Endodermal cell (in vitro differentiated cells): ENCODE results near the gene OTOS. TPM values are rescaled to one million over a fixed set of nuclear protein-coding genes. Genes with fewer than 3 reads are reported as not detected.

Experiments used
- DNase-seq: peaks from one replicate; pipeline ENCODE4 v3.0.0-alpha.2; 2017
- H3K27ac ChIP-seq: 2 replicates; pipeline ENCODE4 v1.5.1; 2013; ENCODE audit warnings: mild to moderate bottlenecking, low read depth, low read length, moderate library complexity
- H3K27me3 ChIP-seq: 2 replicates; pipeline ENCODE4 v1.6.1; 2013; ENCODE audit warnings: mild to moderate bottlenecking, low read length, moderate library complexity; ENCODE audit not compliant: insufficient read depth, control insufficient read depth, poor library complexity, severe bottlenecking
- H3K36me3 ChIP-seq: 2 replicates; pipeline ENCODE4 v1.7.0; 2013; ENCODE audit warnings: mild to moderate bottlenecking, low read length, moderate library complexity; ENCODE audit not compliant: control insufficient read depth, insufficient read depth
- H3K4me1 ChIP-seq: one replicate; pipeline ENCODE4 v1.7.0; 2013; ENCODE audit warnings: low read length; ENCODE audit not compliant: control insufficient read depth, insufficient read depth
- H3K4me3 ChIP-seq: 2 replicates; pipeline ENCODE4 v1.5.1; 2013; ENCODE audit warnings: mild to moderate bottlenecking, low read length, moderate library complexity
- H3K9ac ChIP-seq: 2 replicates; pipeline ENCODE4 v1.6.1; 2013; ENCODE audit warnings: mild to moderate bottlenecking, low read length, moderate library complexity; ENCODE audit not compliant: poor library complexity, severe bottlenecking; ENCODE audit errors: extremely low read depth
- H3K9me3 ChIP-seq: 2 replicates; pipeline ENCODE4 v1.6.1; 2013; ENCODE audit warnings: mild to moderate bottlenecking, low read length, moderate library complexity; ENCODE audit not compliant: control insufficient read depth
- H3K27ac Mint-ChIP-seq: 2 replicates; pipeline ENCODE4 v1.8.0; 2020; ENCODE audit warnings: mixed read lengths
- H3K27me3 Mint-ChIP-seq: 2 replicates; pipeline ENCODE4 v1.8.0; 2021; ENCODE audit warnings: mild to moderate bottlenecking, mixed read lengths; ENCODE audit not compliant: insufficient read depth
- H3K36me3 Mint-ChIP-seq: 2 replicates; pipeline ENCODE4 v1.8.0; 2020; ENCODE audit warnings: low read depth, mixed read lengths
- H3K4me1 Mint-ChIP-seq: 2 replicates; pipeline ENCODE4 v1.8.0; 2020; ENCODE audit warnings: mixed read lengths
- H3K4me3 Mint-ChIP-seq: 2 replicates; pipeline ENCODE4 v1.8.0; 2020; ENCODE audit warnings: mild to moderate bottlenecking, moderate library complexity, mixed read lengths
- H3K9me3 Mint-ChIP-seq: 2 replicates; pipeline ENCODE4 v1.8.0; 2020; ENCODE audit warnings: mild to moderate bottlenecking, mixed read lengths
- WGBS, 2 experiments: methylation state at CpG; one replicate each; pipeline versions ENCODE4 v1.1.5 to v1.1.7; 2013; ENCODE audit warnings: missing lambda C conversion rate in 2 of 2, mixed read lengths in 1 of 2; ENCODE audit not compliant: insufficient coverage in 1 of 2, insufficient read length in 1 of 2; 5-methylcytosine and 5-hydroxymethylcytosine counted together
- total RNA-seq, 2 donors: library from RNA; stranded (reverse); fragmentation: NEBNext Ultra II Directional in 1 of 2; extraction: Animal tissue kit (Norgen Biotek cat#: 25700) in 1 of 2; gene quantifications; 2 replicates in 1 of 2; 3 replicates in 1 of 2; pipeline ENCODE4 v1.2.1, GENCODE V29; 2021
- TF ChIP-seq, protein P1 (sequence below): fragments of 200-600 bp; sonication (generic); conservative IDR thresholded peaks from 2 replicates; pipeline ENCODE4 v1.5.0; 2021; ENCODE audit warnings: antibody characterized with exemption, mild to moderate bottlenecking

The OTOS gene
- total RNA-seq, 2 donors from 2014 or later: not detected

DNA sequence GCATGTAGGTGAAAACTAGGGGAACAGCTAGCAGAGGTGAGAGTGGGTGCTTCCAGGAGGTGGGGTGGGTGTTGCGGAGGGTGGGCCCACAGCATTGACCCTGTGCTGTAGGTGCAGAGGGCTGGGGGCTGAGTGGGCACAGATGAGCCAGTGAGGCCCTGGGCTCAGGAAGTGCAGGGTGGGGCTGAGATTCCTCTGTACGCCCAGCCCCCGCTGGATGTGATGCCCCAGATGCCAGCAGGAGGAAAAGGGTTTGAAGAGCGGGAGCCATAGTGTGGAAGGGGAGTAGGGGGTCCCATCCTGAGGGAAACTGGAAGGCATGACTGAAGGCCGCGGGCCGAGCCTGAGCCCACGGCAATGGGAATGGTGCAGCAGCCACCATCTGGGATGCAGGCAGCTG is 14.1 kb upstream of the OTOS start:
- Histone ChIP-seq H3K27ac (peak overlapping the region; percentile 32), H3K9ac (no peak overlapping the region), H3K9me3 (no peaks in the 10 kb centered on the region), H3K4me1 (no peaks in the 10 kb centered on the region), H3K36me3 (no peaks in the 10 kb centered on the region), H3K27me3 (peaks cover 10% of the 10 kb centered on the region), H3K4me3 (no peak overlapping the region)
- H3K27ac Mint-ChIP-seq: no peak overlapping the region
- peaks cover 11% of the 10 kb centered on the region for H3K27me3 Mint-ChIP-seq
- no peaks in the 10 kb centered on the region for H3K36me3 Mint-ChIP-seq
- no peak for DNase-seq
- no peaks in the 10 kb centered on the region for H3K4me1 Mint-ChIP-seq
- H3K9me3 Mint-ChIP-seq: no peaks in the 10 kb centered on the region
- H3K4me3 Mint-ChIP-seq: no peak overlapping the region
- 91 to 95% methylated on average over 4 to 8 of the region's 8 CpGs for WGBS, 2 experiments
- TF ChIP-seq, protein P1, sequence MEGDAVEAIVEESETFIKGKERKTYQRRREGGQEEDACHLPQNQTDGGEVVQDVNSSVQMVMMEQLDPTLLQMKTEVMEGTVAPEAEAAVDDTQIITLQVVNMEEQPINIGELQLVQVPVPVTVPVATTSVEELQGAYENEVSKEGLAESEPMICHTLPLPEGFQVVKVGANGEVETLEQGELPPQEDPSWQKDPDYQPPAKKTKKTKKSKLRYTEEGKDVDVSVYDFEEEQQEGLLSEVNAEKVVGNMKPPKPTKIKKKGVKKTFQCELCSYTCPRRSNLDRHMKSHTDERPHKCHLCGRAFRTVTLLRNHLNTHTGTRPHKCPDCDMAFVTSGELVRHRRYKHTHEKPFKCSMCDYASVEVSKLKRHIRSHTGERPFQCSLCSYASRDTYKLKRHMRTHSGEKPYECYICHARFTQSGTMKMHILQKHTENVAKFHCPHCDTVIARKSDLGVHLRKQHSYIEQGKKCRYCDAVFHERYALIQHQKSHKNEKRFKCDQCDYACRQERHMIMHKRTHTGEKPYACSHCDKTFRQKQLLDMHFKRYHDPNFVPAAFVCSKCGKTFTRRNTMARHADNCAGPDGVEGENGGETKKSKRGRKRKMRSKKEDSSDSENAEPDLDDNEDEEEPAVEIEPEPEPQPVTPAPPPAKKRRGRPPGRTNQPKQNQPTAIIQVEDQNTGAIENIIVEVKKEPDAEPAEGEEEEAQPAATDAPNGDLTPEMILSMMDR: no peak

DNA sequence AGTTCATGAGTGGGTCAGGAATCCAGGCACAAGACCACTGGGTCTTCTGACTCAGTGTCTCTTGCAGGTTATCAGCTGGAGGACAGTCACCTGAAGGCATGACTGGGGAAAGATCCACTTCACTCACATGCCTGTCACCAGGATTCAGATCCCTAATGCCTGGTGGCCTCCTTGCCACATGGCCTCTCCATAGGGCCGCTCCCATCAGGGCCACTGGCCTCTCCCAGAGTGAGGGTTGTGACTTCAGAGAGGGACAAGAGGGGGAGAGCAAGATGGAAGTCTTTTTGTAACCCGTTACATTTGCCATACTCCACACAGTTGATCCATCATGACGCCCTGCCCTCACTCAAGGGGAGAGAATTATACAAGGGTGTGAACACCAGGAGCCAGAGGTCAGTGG is 13.0 kb upstream of the OTOS start:
- Histone ChIP-seq H3K4me3 (no peak overlapping the region), H3K36me3 (no peaks in the 10 kb centered on the region), H3K9ac (no peak overlapping the region), H3K27me3 (peaks cover 10% of the 10 kb centered on the region), H3K4me1 (no peaks in the 10 kb centered on the region), H3K27ac (no peak overlapping the region), H3K9me3 (no peaks in the 10 kb centered on the region)
- Mint-ChIP-seq H3K4me3 (no peak overlapping the region), H3K4me1 (no peaks in the 10 kb centered on the region), H3K36me3 (no peaks in the 10 kb centered on the region), H3K9me3 (no peaks in the 10 kb centered on the region), H3K27me3 (peaks cover 11% of the 10 kb centered on the region), H3K27ac (no peak overlapping the region)
- TF ChIP-seq, protein P1: no peak
- no peak for DNase-seq
- WGBS, 2 experiments: 64 to 83% methylated on average over 1 to 3 of the region's 3 CpGs

DNA sequence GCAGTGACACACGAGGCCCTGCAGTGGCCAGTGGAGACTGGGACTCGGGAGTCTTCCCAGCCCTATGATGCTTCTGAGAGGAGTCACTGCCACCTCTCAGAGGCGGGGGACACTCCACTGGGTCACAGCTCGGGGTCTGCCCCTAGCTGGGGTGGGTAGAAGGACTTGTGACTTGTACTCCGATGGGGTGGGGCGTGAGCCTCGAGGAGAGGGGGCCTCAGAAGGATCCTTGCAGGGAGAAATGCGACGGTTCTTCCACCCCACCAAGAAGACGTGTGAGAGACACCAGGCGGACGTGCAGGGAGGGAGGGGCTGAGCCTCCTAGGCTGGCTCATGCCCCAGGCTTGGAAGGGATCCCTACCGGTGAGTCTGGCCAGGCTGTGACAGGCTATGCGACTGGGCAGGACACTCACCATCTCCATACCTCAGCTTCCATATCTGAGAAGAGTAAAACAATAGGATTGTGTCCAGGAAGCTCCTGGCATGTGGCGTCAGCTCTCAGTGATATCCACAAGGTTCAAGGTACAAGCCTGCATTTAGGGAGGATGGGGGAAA is 11.1 kb upstream of the OTOS start:
- DNase-seq: no peak
- Mint-ChIP-seq H3K36me3 (no peaks in the 10 kb centered on the region), H3K9me3 (peaks cover 2% of the 10 kb centered on the region), H3K4me3 (no peak overlapping the region), H3K4me1 (no peaks in the 10 kb centered on the region), H3K27me3 (peaks cover 11% of the 10 kb centered on the region), H3K27ac (no peak overlapping the region)
- H3K27ac ChIP-seq: no peak overlapping the region
- no peak overlapping the region for H3K4me3 ChIP-seq
- peaks cover 10% of the 10 kb centered on the region for H3K27me3 ChIP-seq
- no peak overlapping the region for H3K9ac ChIP-seq
- no peaks in the 10 kb centered on the region for H3K36me3 ChIP-seq
- TF ChIP-seq, protein P1: no peak
- H3K4me1 ChIP-seq: no peaks in the 10 kb centered on the region
- no peaks in the 10 kb centered on the region for H3K9me3 ChIP-seq
- WGBS, 2 experiments: 83 to 86% methylated on average over 8 to 15 of the region's 15 CpGs
